ENCODE measurements around the gene PM20D1.

The PM20D1 gene

GRCh38 chr1:205811660-205812059 lies 38.3 kb downstream of the PM20D1 start:
- TF ChIP-seq CTCF (IDR thresholded peaks at IDR 0.05; ENCODE audit: low read depth, low read length, missing control alignments): no peak
- no peak for DNase-seq (ENCODE audit: low read depth)
- H3K4me3 ChIP-seq (ENCODE audit: low read depth, low read length): no peak overlapping the region; the same call in 1 of the 2 replicates

DNA sequence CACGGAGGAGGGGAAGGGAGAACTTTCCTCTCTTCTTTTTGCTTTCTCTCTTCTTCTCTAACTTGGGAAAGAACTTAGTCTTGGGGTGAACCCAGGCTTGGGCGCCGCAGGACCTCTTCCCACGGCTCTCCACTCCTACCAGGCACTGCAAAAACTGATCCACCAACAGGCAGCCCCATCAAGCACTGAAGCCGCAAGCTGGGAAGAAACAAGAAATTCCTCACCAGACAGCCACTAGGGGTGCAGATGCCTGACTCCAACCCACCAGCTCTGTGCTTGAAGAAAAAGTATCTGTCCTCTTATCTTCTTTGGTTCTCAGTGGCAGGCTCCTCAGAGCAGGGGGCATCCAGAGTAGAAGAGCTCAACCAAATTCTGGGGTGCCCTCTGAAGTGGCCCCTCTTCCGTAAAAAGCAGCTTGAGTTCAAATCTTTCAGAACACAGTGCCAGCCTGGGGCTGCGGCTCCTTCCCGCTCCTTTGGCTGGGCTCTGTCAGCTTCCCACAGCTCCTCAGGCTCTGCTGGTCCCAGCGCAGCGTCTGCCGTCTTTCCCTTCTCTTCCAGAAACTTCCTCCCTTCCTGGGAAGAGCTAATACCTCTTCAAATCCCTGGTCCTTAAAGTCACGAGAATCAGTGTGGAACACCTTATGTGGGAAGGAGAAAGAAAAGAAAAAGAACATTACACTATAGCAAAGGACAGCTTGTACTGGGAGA lies 39.3 kb downstream of the PM20D1 start:
- DNase-seq (ENCODE audit: low read depth): no peak
- no peak overlapping the region for H3K4me3 ChIP-seq (ENCODE audit: low read depth, low read length)
- TF ChIP-seq CTCF (IDR thresholded peaks at IDR 0.05; ENCODE audit: low read depth, low read length, missing control alignments): peak; percentile 20

DNA sequence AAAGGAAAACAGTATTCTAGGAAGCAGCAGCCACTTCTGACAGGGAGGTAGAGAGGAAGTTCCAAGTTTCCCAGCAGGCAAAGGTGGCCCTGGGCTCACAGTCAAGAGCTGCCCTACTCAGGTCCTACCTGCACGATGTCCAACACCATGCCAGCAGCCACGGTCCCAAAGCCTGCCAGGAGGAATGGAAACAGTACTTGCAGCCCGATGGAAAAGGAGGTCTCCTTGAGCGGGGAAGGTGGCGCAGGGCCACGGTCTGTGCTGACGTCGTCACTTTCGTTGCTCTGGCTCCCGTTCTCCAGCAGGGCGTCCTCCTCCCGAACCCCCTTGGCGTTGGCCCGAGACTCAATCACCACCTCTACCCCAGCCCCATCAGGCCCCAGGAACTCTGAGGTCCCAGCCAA lies 40.0 kb downstream of the PM20D1 start:
- no peak overlapping the region for H3K4me3 ChIP-seq (ENCODE audit: low read depth, low read length)
- TF ChIP-seq CTCF (IDR thresholded peaks at IDR 0.05; ENCODE audit: low read depth, low read length, missing control alignments): no peak
- DNase-seq (ENCODE audit: low read depth): no peak

DNA sequence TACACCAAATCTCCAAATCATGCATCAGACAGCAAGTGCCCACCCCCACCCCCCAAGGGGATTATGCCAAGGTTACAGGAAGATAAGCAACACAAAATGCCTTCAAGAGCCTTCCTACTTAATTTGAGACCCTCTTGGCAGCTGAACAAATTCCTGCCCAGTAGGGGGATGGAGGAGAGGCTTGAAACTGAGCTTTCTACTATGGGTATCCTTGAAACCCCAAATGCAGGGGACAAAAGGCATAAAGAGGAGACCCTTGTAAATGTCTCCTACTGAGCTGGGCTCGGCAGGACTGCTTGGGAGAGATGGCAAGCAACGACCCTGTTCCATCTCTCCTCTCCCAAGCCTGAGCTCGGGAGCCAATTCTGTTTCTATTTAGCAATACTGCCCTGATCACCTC lies 40.5 kb downstream of the PM20D1 start:
- TF ChIP-seq CTCF (IDR thresholded peaks at IDR 0.05; ENCODE audit: low read depth, low read length, missing control alignments): no peak
- no peak for DNase-seq (ENCODE audit: low read depth)
- no peak overlapping the region for H3K4me3 ChIP-seq (ENCODE audit: low read depth, low read length)

DNA sequence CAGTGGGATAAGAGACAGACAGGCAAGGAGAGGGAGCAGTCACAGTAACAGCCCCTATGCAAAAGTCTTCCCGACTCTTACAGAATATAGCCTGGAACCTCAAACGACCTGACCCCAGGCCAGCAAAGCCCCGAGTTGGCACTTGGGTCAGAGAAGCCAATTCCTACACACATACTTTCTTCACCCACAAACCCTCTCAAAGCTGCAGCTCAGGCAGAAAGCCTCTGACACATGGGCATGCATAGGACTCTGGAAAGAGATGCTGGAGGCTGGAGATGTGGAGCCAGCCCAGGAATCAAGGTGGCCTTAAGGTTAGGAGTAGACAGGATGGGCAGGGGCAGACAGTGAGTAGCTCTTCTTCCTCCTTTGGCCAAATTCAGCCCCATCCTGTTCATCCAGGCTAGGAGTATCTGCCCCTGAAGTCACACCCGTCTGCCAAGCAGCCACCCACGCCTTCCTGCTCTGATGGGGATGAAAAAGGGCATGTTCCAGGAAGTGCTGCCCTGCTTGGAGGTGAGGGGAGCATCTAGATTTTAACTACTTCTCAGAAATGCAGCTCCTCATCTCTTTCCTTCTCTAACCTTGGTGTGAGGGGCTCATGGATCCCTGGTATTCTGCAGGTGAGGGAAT lies 44.7 kb downstream of the PM20D1 start:
- DNase-seq (ENCODE audit: low read depth): no peak
- no peak overlapping the region for H3K4me3 ChIP-seq (ENCODE audit: low read depth, low read length)
- no peak for TF ChIP-seq CTCF (IDR thresholded peaks at IDR 0.05; ENCODE audit: low read depth, low read length, missing control alignments)

DNA sequence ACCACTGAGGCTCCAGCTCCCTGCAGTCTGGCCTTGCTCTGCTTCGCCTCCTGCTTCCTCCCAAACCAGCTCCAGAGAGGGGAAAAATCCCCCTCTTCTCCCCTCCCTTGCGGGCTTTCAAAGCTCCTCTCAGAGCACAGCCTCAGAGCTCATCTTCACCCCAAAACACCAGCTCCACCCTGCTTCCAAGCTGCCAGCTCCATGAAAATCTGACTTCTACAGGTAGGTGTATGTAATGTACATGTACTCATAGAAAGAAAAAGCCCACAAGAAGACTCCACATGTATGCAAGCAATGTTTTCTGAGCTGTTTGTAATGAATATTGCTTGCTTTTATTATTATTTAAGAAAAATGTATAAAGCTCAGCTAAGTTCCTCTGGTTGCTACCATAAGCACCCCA lies 45.3 kb downstream of the PM20D1 start:
- DNase-seq (ENCODE audit: low read depth): no peak
- TF ChIP-seq CTCF (IDR thresholded peaks at IDR 0.05; ENCODE audit: low read depth, low read length, missing control alignments): no peak
- H3K4me3 ChIP-seq (ENCODE audit: low read depth, low read length): no peak overlapping the region

- DNase-seq (ENCODE audit: low read depth): no peak
- no peak overlapping the region for H3K4me3 ChIP-seq (ENCODE audit: low read depth, low read length)
- TF ChIP-seq CTCF (IDR thresholded peaks at IDR 0.05; ENCODE audit: low read depth, low read length, missing control alignments): no peak
Observed at GRCh38 chr1:205803986-205804385, 45.9 kb downstream of the PM20D1 start.

All from GM12864 (cell line).